Measurements from ENCODE around the gene ERC2.

Gene ERC2

GRCh38 chr3:56366641-56367162 lies 101.6 kb downstream of the ERC2 start:
- DNase-seq (ENCODE audit: low read depth): no peak

GRCh38 chr3:56365905-56366640 lies 102.2 kb downstream of the ERC2 start:
- DNase-seq (ENCODE audit: low read depth): no peak

GRCh38 chr3:56364665-56365064 lies 103.6 kb downstream of the ERC2 start:
- no peak for DNase-seq (ENCODE audit: low read depth)

GRCh38 chr3:56363720-56364119 lies 104.5 kb downstream of the ERC2 start:
- DNase-seq (ENCODE audit: low read depth): no peak

- no peak for DNase-seq (ENCODE audit: low read depth)
These were observed 106.5 kb downstream of the ERC2 start for GRCh38 chr3:56361731-56362130.

- no peak for DNase-seq (ENCODE audit: low read depth)
These were observed 111.0 kb downstream of the ERC2 start for GRCh38 chr3:56357266-56357665.

- no peak for DNase-seq (ENCODE audit: low read depth)
These were observed 111.5 kb downstream of the ERC2 start for GRCh38 chr3:56356808-56357207.

- no peak for DNase-seq (ENCODE audit: low read depth)
These were observed 112.6 kb downstream of the ERC2 start for GRCh38 chr3:56355570-56356185.

GRCh38 chr3:56351537-56351936 lies 116.7 kb downstream of the ERC2 start:
- no peak for DNase-seq (ENCODE audit: low read depth)

- DNase-seq (ENCODE audit: low read depth): no peak
These were observed 120.9 kb downstream of the ERC2 start for GRCh38 chr3:56347219-56347871.

- DNase-seq (ENCODE audit: low read depth): no peak
These were observed 125.8 kb downstream of the ERC2 start for GRCh38 chr3:56342475-56342874.

GRCh38 chr3:56339671-56340070 lies 128.6 kb downstream of the ERC2 start:
- DNase-seq (ENCODE audit: low read depth): no peak

GRCh38 chr3:56339244-56339643 lies 129.0 kb downstream of the ERC2 start:
- DNase-seq (ENCODE audit: low read depth): no peak

GRCh38 chr3:56336023-56336422 lies 132.2 kb downstream of the ERC2 start:
- DNase-seq (ENCODE audit: low read depth): no peak

- DNase-seq (ENCODE audit: low read depth): no peak
These were observed 143.8 kb downstream of the ERC2 start for GRCh38 chr3:56324473-56324872.

- no peak for DNase-seq (ENCODE audit: low read depth)
These were observed 144.3 kb downstream of the ERC2 start for GRCh38 chr3:56323986-56324420.

- no peak for DNase-seq (ENCODE audit: low read depth)
These were observed 145.4 kb downstream of the ERC2 start for GRCh38 chr3:56322862-56323261.

GRCh38 chr3:56321892-56322291 lies 146.4 kb downstream of the ERC2 start:
- DNase-seq (ENCODE audit: low read depth): no peak

- DNase-seq (ENCODE audit: low read depth): no peak
These were observed 146.9 kb downstream of the ERC2 start for GRCh38 chr3:56321383-56321782.

GRCh38 chr3:56320883-56321282 lies 147.4 kb downstream of the ERC2 start:
- DNase-seq (ENCODE audit: low read depth): no peak

- no peak for DNase-seq (ENCODE audit: low read depth)
These were observed 149.4 kb downstream of the ERC2 start for GRCh38 chr3:56318891-56319290.

GRCh38 chr3:56316944-56317343 lies 151.3 kb downstream of the ERC2 start:
- no peak for DNase-seq (ENCODE audit: low read depth)

- DNase-seq (ENCODE audit: low read depth): no peak
These were observed 153.4 kb downstream of the ERC2 start for GRCh38 chr3:56314842-56315241.

Data from T-helper 22 cell (primary cell).